Measurements from ENCODE around the gene CSF2. TPM values are rescaled to one million over a fixed set of nuclear protein-coding genes. Genes with fewer than 3 reads are reported as not detected.

Gene CSF2
- total RNA-seq, 2 experiments from 2014 or later, result not detected

DNA sequence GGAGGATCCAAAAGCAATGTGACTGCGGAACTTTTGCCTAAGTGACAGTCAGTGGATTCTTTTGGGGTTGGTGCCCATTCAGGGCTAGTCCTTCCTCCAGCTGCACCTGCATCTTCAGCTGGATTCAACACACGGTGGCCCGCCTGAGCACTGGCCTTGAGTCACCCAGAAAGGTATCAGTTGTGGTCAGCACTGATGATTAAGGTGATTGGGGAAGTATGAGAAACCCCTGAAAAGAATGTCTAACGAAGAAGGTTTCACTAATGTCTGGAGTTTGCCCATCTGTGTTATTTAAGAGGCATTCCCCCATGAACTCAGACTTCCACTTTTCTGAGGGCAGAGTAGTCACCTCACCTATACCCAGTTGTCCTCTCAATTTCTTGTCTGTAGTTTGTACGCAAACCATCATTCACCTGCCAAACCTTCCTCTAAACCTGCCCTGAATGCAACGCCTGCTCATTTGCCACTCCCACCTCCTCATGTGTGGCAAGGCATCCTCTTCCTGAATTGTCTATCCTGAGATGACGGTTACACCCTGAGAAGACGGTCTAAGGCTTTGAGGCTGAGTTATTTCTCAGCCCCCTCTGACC, 27.2 kb downstream of the CSF2 start:
- Histone ChIP-seq H3K27ac (ENCODE audit: low read depth in 1 of 2, low read length in 2 of 2) (peak overlapping the region in 1 of 2 donors; percentile 49), H3K4me1 (ENCODE audit: insufficient read depth, low read length) (peaks cover 79% of the 10 kb centered on the region), H3K27me3 (ENCODE audit: control insufficient read depth in 1 of 2, insufficient read depth in 2 of 2, low read length in 2 of 2) (no peaks in the 10 kb centered on the region), H3K36me3 (ENCODE audit: insufficient read depth, low read length) (no peaks in the 10 kb centered on the region), H3K4me3 (ENCODE audit: low read length) (no peak overlapping the region), H3K9me3 (ENCODE audit: control insufficient read depth in 1 of 2, insufficient read depth in 1 of 2, low read length in 2 of 2) (no peaks in the 10 kb centered on the region)
- Mint-ChIP-seq H3K4me1 (ENCODE audit: low read depth) (peaks cover 70% of the 10 kb centered on the region), H3K27ac (peak overlapping the region; percentile 81), H3K9me3 (no peaks in the 10 kb centered on the region), H3K27me3 (no peaks in the 10 kb centered on the region), H3K36me3 (ENCODE audit: low read depth) (no peaks in the 10 kb centered on the region), H3K4me3 (peak overlapping the region; percentile 50)
- TF ChIP-seq CTCF (IDR thresholded peaks at IDR 0.05), result no peak
- DNase-seq (peak in 3 of 14 experiments; percentile 45 to 73 (median 56)), ATAC-seq (ENCODE audit: poor library complexity) (peak; percentile 21)
- ChIA-PET CTCF (interaction anchor here (1.0 kb wide), 1 partner anchor 35 kb away, joined by 4 read pairs; no protein-coding TSS in a partner anchor), POLR2A (no interaction called here)
- intact Hi-C loops (cut with DNase I, micrococcal nuclease), result no loop called here

GRCh38 chr5:132101385-132101880, 27.8 kb downstream of the CSF2 start:
- ATAC-seq (ENCODE audit: poor library complexity) (no peak), DNase-seq (no peak)
- Histone ChIP-seq H3K27me3 (ENCODE audit: control insufficient read depth in 1 of 2, insufficient read depth in 2 of 2, low read length in 2 of 2) (no peaks in the 10 kb centered on the region), H3K9me3 (ENCODE audit: control insufficient read depth in 1 of 2, insufficient read depth in 1 of 2, low read length in 2 of 2) (no peaks in the 10 kb centered on the region), H3K36me3 (ENCODE audit: insufficient read depth, low read length) (no peaks in the 10 kb centered on the region), H3K4me3 (ENCODE audit: low read length) (no peak overlapping the region), H3K27ac (ENCODE audit: low read depth in 1 of 2, low read length in 2 of 2) (peak overlapping the region in 1 of 2 donors; percentile 49), H3K4me1 (ENCODE audit: insufficient read depth, low read length) (peaks cover 79% of the 10 kb centered on the region)
- no peak for TF ChIP-seq CTCF (IDR thresholded peaks at IDR 0.05)
- no peaks in the 10 kb centered on the region for H3K36me3 Mint-ChIP-seq (ENCODE audit: low read depth)
- intact Hi-C loops (cut with DNase I, micrococcal nuclease), result no loop called here
- ChIA-PET CTCF (no interaction called here), POLR2A (interaction anchor here (0.6 to 0.9 kb wide), 2 partner anchors 13 to 46 kb away, joined by 3 to 4 read pairs; no protein-coding TSS in a partner anchor)
- no peaks in the 10 kb centered on the region for H3K27me3 Mint-ChIP-seq
- no peaks in the 10 kb centered on the region for H3K9me3 Mint-ChIP-seq
- peak overlapping the region; percentile 81 for H3K27ac Mint-ChIP-seq
- H3K4me1 Mint-ChIP-seq (ENCODE audit: low read depth), result peaks cover 72% of the 10 kb centered on the region
- H3K4me3 Mint-ChIP-seq, result no peak overlapping the region

DNA sequence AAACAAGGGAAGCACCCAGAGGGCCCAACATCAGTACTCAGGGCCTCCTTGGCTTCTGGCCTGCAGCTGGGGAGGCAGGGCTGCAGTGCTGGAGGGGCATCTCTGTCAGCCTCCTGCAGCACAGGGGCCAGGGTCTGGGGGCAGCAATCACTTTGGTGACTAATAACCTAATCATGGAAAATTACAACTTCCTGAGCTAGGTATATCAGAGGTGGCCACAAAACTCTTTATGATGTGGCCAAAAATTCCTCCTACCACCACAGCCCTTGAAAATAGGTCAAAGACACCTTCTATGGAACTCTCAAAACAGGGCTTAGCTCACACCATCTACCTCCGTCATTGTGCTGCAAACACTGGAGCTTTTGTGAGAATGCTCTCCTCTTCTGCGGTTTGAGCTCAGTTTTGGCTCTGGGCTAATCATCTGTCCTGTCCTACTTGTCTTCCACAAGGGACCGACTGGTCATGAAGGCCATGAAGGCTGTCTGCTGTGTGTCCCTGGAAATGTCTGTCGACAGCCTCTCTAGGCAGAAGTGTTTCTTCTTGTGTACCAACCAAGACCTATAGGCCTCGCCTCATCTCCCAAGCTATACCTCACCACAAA, 28.6 kb downstream of the CSF2 start:
- no peaks in the 10 kb centered on the region for H3K9me3 Mint-ChIP-seq
- H3K4me3 Mint-ChIP-seq, result peak overlapping the region; percentile 13
- H3K4me1 Mint-ChIP-seq (ENCODE audit: low read depth), result peaks cover 72% of the 10 kb centered on the region
- ChIA-PET POLR2A (interaction anchor here (0.9 to 1.0 kb wide), 2 partner anchors 8 to 12 kb away, joined by 4 to 6 read pairs; no protein-coding TSS in a partner anchor), CTCF (interaction anchor here (0.7 to 1.6 kb wide), 2 partner anchors 39 to 158 kb away, joined by 3 to 4 read pairs; no protein-coding TSS in a partner anchor)
- H3K27ac Mint-ChIP-seq, result peak overlapping the region; percentile 81
- peak in 6 of 14 experiments; percentile 18 to 80 (median 50) for DNase-seq
- Histone ChIP-seq H3K27me3 (ENCODE audit: control insufficient read depth in 1 of 2, insufficient read depth in 2 of 2, low read length in 2 of 2) (no peaks in the 10 kb centered on the region), H3K4me3 (ENCODE audit: low read length) (no peak overlapping the region), H3K9me3 (ENCODE audit: control insufficient read depth in 1 of 2, insufficient read depth in 1 of 2, low read length in 2 of 2) (no peaks in the 10 kb centered on the region), H3K4me1 (ENCODE audit: insufficient read depth, low read length) (peaks cover 75% of the 10 kb centered on the region), H3K36me3 (ENCODE audit: insufficient read depth, low read length) (no peaks in the 10 kb centered on the region), H3K27ac (ENCODE audit: low read depth in 1 of 2, low read length in 2 of 2) (peak overlapping the region; percentile 66 to 90)
- no peaks in the 10 kb centered on the region for H3K27me3 Mint-ChIP-seq
- ATAC-seq (ENCODE audit: poor library complexity), result peak; percentile 41
- intact Hi-C loops (cut with DNase I, micrococcal nuclease), result loop anchor here in 1 of 2 experiments (2.0 kb wide), 1 partner anchor 37 kb away; no protein-coding TSS in a partner anchor
- no peak for TF ChIP-seq CTCF (IDR thresholded peaks at IDR 0.05)
- H3K36me3 Mint-ChIP-seq (ENCODE audit: low read depth), result no peaks in the 10 kb centered on the region

Measured in CD4-positive, alpha-beta T cell (primary cell).